Melanocyte of skin (primary cell): ENCODE data around the gene POPDC3. TPM values are rescaled to one million over a fixed set of nuclear protein-coding genes. Genes with fewer than 3 reads are reported as not detected.

Source experiments
- total RNA-seq, 2 donors: library from RNA; depleted of rRNA; stranded (reverse); fragments of >200 nt; gene quantifications; 2 replicates each; pipeline ENCODE4 v1.2.3, GENCODE V29; 2012

The POPDC3 gene
- total RNA-seq: 10 to 100 TPM; 67.4 to 75.9 TPM

GRCh38 chr6:105179244-105180065 is at the start of gene POPDC3:
Gene POPDC3, minus strand, starts transcription at chr6:105180014. Its CDS starts 18,105 bp downstream, at chr6:105161909.

Other genes with a start within 250 kb of the POPDC3 start
- gene LIN28B, start 222.9 kb downstream of the POPDC3 start, total RNA-seq: under 1 TPM in 1 of 2 donors, not detected in 1; under 0.01 TPM
- 10 to 100 TPM; 35.4 to 52.9 TPM for gene PREP, start 223.1 kb upstream of the POPDC3 start, total RNA-seq